ENCODE results near the gene CRX.
"Not testable (repeated sequence)": the region's sequence is repeated elsewhere in the genome, so short reads cannot be mapped to it uniquely, and the experiment has no call there.

Gene CRX

GRCh38 chr19:47790398-47790814 is 31.3 kb upstream of the CRX start:
- Histone ChIP-seq H3K4me3 (ENCODE audit: low read length) (no peak overlapping the region), H3K9ac (ENCODE audit: low read length) (no peak overlapping the region), H3K36me3 (ENCODE audit: control insufficient read depth, insufficient read depth, low read length) (no peaks in the 10 kb centered on the region), H3K27me3 (ENCODE audit: control insufficient read depth, insufficient read depth, low read length) (no peaks in the 10 kb centered on the region), H3K9me3 (ENCODE audit: control insufficient read depth, low read length) (no peaks in the 10 kb centered on the region), H3K4me1 (ENCODE audit: control insufficient read depth, insufficient read depth, low read length) (peaks cover 4% of the 10 kb centered on the region)

DNA sequence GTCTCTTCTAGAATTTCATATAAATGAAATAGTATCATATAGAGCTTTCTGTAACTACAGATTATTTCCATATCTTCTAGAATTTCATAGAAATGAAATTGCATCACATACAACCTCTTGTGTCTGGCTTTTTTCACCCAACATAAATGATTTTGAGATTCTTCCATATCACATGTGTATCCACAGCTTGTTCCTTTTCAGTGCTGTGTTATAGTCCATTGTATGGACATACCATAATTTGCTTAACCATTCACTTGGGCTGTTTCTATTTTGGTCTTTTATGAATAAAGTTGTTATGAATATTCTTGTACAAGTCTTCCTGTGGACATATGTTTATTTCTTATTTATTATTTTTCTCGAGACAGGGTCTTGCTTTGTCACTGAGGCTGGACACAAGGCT is 29.1 kb upstream of the CRX start:
- H3K9me3 ChIP-seq (ENCODE audit: control insufficient read depth, low read length) = no peaks in the 10 kb centered on the region
- H3K9ac ChIP-seq (ENCODE audit: low read length) = no peak overlapping the region
- H3K27me3 ChIP-seq (ENCODE audit: control insufficient read depth, insufficient read depth, low read length) = no peaks in the 10 kb centered on the region
- H3K4me1 ChIP-seq (ENCODE audit: control insufficient read depth, insufficient read depth, low read length) = peaks cover 4% of the 10 kb centered on the region
- no peaks in the 10 kb centered on the region for H3K36me3 ChIP-seq (ENCODE audit: control insufficient read depth, insufficient read depth, low read length)
- H3K4me3 ChIP-seq (ENCODE audit: low read length) = no peak overlapping the region

GRCh38 chr19:47794526-47794925 is 27.2 kb upstream of the CRX start:
- no peak overlapping the region for H3K4me3 ChIP-seq (ENCODE audit: low read length)
- H3K9me3 ChIP-seq (ENCODE audit: control insufficient read depth, low read length) = no peaks in the 10 kb centered on the region
- peaks cover 4% of the 10 kb centered on the region for H3K4me1 ChIP-seq (ENCODE audit: control insufficient read depth, insufficient read depth, low read length)
- peaks cover 7% of the 10 kb centered on the region for H3K27me3 ChIP-seq (ENCODE audit: control insufficient read depth, insufficient read depth, low read length)
- no peaks in the 10 kb centered on the region for H3K36me3 ChIP-seq (ENCODE audit: control insufficient read depth, insufficient read depth, low read length)
- no peak overlapping the region for H3K9ac ChIP-seq (ENCODE audit: low read length)

- Histone ChIP-seq H3K4me3 (ENCODE audit: low read length) (no peak overlapping the region), H3K9me3 (ENCODE audit: control insufficient read depth, low read length) (no peaks in the 10 kb centered on the region), H3K4me1 (ENCODE audit: control insufficient read depth, insufficient read depth, low read length) (no peaks in the 10 kb centered on the region), H3K27me3 (ENCODE audit: control insufficient read depth, insufficient read depth, low read length) (peaks cover 7% of the 10 kb centered on the region), H3K9ac (ENCODE audit: low read length) (no peak overlapping the region), H3K36me3 (ENCODE audit: control insufficient read depth, insufficient read depth, low read length) (no peaks in the 10 kb centered on the region)
Observed at GRCh38 chr19:47796785-47797184, 25.0 kb upstream of the CRX start.

GRCh38 chr19:47797996-47798903 is 23.5 kb upstream of the CRX start:
- H3K36me3 ChIP-seq (ENCODE audit: control insufficient read depth, insufficient read depth, low read length) = no peaks in the 10 kb centered on the region
- no peak overlapping the region for H3K4me3 ChIP-seq (ENCODE audit: low read length)
- H3K27me3 ChIP-seq (ENCODE audit: control insufficient read depth, insufficient read depth, low read length) = peaks cover 7% of the 10 kb centered on the region
- no peak overlapping the region for H3K9ac ChIP-seq (ENCODE audit: low read length)
- no peaks in the 10 kb centered on the region for H3K4me1 ChIP-seq (ENCODE audit: control insufficient read depth, insufficient read depth, low read length)
- no peaks in the 10 kb centered on the region for H3K9me3 ChIP-seq (ENCODE audit: control insufficient read depth, low read length)

- Histone ChIP-seq H3K9ac (ENCODE audit: low read length) (no peak overlapping the region), H3K9me3 (ENCODE audit: control insufficient read depth, low read length) (no peaks in the 10 kb centered on the region), H3K4me3 (ENCODE audit: low read length) (no peak overlapping the region), H3K27me3 (ENCODE audit: control insufficient read depth, insufficient read depth, low read length) (peaks cover 7% of the 10 kb centered on the region), H3K4me1 (ENCODE audit: control insufficient read depth, insufficient read depth, low read length) (no peaks in the 10 kb centered on the region), H3K36me3 (ENCODE audit: control insufficient read depth, insufficient read depth, low read length) (no peaks in the 10 kb centered on the region)
Observed at GRCh38 chr19:47798904-47799266, 22.9 kb upstream of the CRX start.

DNA sequence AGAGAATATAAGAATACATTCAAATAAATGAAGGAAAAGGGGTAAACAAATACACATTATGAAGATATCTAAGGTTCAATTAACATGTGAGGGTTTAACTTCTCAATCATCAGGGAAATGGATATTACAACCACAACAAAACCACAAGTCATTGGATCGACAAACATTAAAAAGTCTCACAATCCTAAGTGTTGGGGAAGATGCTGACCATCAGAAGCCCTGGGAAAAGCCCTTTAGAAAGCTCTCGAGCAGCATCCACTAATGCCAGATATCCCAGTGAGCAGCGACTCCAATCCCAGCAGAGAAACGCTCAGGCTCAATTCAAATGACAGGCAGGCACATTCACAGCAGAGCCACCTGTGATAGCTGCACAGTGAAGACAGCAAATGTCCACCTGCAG is 20.5 kb upstream of the CRX start:
- H3K4me1 ChIP-seq (ENCODE audit: control insufficient read depth, insufficient read depth, low read length) = no peaks in the 10 kb centered on the region
- H3K9ac ChIP-seq (ENCODE audit: low read length) = no peak overlapping the region
- no peak overlapping the region for H3K4me3 ChIP-seq (ENCODE audit: low read length)
- no peaks in the 10 kb centered on the region for H3K36me3 ChIP-seq (ENCODE audit: control insufficient read depth, insufficient read depth, low read length)
- H3K27me3 ChIP-seq (ENCODE audit: control insufficient read depth, insufficient read depth, low read length) = peaks cover 7% of the 10 kb centered on the region
- H3K9me3 ChIP-seq (ENCODE audit: control insufficient read depth, low read length) = no peaks in the 10 kb centered on the region

- Histone ChIP-seq H3K4me3 (ENCODE audit: low read length) (no peak overlapping the region), H3K27me3 (ENCODE audit: control insufficient read depth, insufficient read depth, low read length) (peaks cover 7% of the 10 kb centered on the region), H3K4me1 (ENCODE audit: control insufficient read depth, insufficient read depth, low read length) (no peaks in the 10 kb centered on the region), H3K36me3 (ENCODE audit: control insufficient read depth, insufficient read depth, low read length) (no peaks in the 10 kb centered on the region), H3K9ac (ENCODE audit: low read length) (no peak overlapping the region), H3K9me3 (ENCODE audit: control insufficient read depth, low read length) (no peaks in the 10 kb centered on the region)
Observed at GRCh38 chr19:47802521-47803043, 19.2 kb upstream of the CRX start.

- H3K9ac ChIP-seq (ENCODE audit: low read length); H3K4me3 ChIP-seq (ENCODE audit: low read length); H3K4me1 ChIP-seq (ENCODE audit: control insufficient read depth, insufficient read depth, low read length); H3K27me3 ChIP-seq (ENCODE audit: control insufficient read depth, insufficient read depth, low read length); H3K36me3 ChIP-seq (ENCODE audit: control insufficient read depth, insufficient read depth, low read length); H3K9me3 ChIP-seq (ENCODE audit: control insufficient read depth, low read length): not testable (repeated sequence)
Observed at GRCh38 chr19:47803148-47803547, 18.6 kb upstream of the CRX start.

- H3K9ac ChIP-seq (ENCODE audit: low read length); H3K27me3 ChIP-seq (ENCODE audit: control insufficient read depth, insufficient read depth, low read length); H3K9me3 ChIP-seq (ENCODE audit: control insufficient read depth, low read length); H3K36me3 ChIP-seq (ENCODE audit: control insufficient read depth, insufficient read depth, low read length); H3K4me1 ChIP-seq (ENCODE audit: control insufficient read depth, insufficient read depth, low read length); H3K4me3 ChIP-seq (ENCODE audit: low read length): not testable (repeated sequence)
Observed at GRCh38 chr19:47803671-47804070, 18.1 kb upstream of the CRX start.

GRCh38 chr19:47804451-47804850 is 17.3 kb upstream of the CRX start, which contains the start of gene TPRX1:
Gene TPRX1 (minus strand): TSS chr19:47804551. CDS start chr19:47804539, 12 bp downstream.
- not testable (repeated sequence) for H3K4me1 ChIP-seq (ENCODE audit: control insufficient read depth, insufficient read depth, low read length); H3K9ac ChIP-seq (ENCODE audit: low read length); H3K27me3 ChIP-seq (ENCODE audit: control insufficient read depth, insufficient read depth, low read length); H3K9me3 ChIP-seq (ENCODE audit: control insufficient read depth, low read length); H3K4me3 ChIP-seq (ENCODE audit: low read length); H3K36me3 ChIP-seq (ENCODE audit: control insufficient read depth, insufficient read depth, low read length)

DNA sequence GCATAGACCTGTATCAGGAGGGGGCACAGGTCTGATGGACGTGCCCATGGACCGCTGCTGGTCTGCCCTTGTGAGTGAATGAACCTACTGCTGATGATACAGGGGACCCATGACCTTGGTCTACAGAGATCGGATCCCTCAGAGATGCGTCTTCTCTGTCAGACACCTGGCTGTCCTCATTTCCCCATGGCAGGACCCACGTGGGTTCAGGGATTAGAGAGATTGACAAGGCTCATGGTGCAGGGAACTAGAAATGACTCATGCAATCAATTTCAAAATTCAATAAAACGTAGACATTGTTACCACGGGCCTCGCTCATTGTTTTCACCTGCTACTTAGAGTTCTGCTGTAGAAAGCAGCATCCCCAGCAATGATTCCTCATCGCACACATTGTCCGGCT is 16.4 kb upstream of the CRX start:
- no peaks in the 10 kb centered on the region for H3K4me1 ChIP-seq (ENCODE audit: control insufficient read depth, insufficient read depth, low read length)
- no peak overlapping the region for H3K4me3 ChIP-seq (ENCODE audit: low read length)
- H3K27me3 ChIP-seq (ENCODE audit: control insufficient read depth, insufficient read depth, low read length) = no peaks in the 10 kb centered on the region
- H3K36me3 ChIP-seq (ENCODE audit: control insufficient read depth, insufficient read depth, low read length) = no peaks in the 10 kb centered on the region
- H3K9me3 ChIP-seq (ENCODE audit: control insufficient read depth, low read length) = no peaks in the 10 kb centered on the region
- H3K9ac ChIP-seq (ENCODE audit: low read length) = no peak overlapping the region
